DMS114 treated with DMSO at 0.1 percent for 48 hours (cell line): ENCODE data around the gene ZNF783.
"Not testable (repeated sequence)": the region's sequence is repeated elsewhere in the genome, so short reads cannot be mapped to it uniquely, and the experiment has no call there.

Source experiments
- DNase-seq: peaks from one replicate; lab custom pipeline; 2025; ENCODE audit not compliant: unreplicated experiment; lab: John Stamatoyannopoulos, UW

Gene ZNF783

GRCh38 chr7:149239345-149240143, 22.5 kb upstream of the ZNF783 start, which contains the start of gene ZNF212:
Gene ZNF212, plus strand, starts transcription at chr7:149239651. Its CDS starts 128 bp downstream, at chr7:149239779.
- peak; percentile 82 for DNase-seq

GRCh38 chr7:149240637-149241036, 21.4 kb upstream of the ZNF783 start:
- DNase-seq = no peak

- DNase-seq = no peak
Observed at GRCh38 chr7:149241696-149242095, 20.3 kb upstream of the ZNF783 start.

- DNase-seq = no peak
Observed at GRCh38 chr7:149245244-149245643, 16.8 kb upstream of the ZNF783 start.

DNA sequence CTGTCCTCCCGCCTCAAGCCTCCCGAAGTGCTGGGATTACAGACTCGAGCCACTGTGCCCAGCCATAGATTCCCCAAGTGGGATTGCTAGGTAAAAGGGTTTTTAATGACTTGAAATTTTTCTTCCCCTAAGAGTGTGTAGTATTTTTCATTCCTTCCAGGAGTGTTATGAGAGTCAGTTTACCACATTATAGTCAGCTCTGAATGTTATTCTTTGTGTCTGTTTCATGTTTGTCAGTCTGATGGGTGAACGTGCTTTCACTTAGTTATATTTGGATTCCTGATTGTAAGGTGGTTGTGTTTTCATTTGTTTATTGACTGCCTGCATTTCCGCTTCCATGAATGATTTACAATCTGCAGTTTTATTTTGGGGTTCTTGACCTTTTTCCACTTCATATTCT, 16.3 kb upstream of the ZNF783 start:
- DNase-seq = no peak

- DNase-seq = no peak
Observed at GRCh38 chr7:149248777-149249176, 13.2 kb upstream of the ZNF783 start.

GRCh38 chr7:149250151-149250550, 11.8 kb upstream of the ZNF783 start:
- DNase-seq = not testable (repeated sequence)

- not testable (repeated sequence) for DNase-seq
Observed at GRCh38 chr7:149251518-149251917, 10.5 kb upstream of the ZNF783 start.

DNA sequence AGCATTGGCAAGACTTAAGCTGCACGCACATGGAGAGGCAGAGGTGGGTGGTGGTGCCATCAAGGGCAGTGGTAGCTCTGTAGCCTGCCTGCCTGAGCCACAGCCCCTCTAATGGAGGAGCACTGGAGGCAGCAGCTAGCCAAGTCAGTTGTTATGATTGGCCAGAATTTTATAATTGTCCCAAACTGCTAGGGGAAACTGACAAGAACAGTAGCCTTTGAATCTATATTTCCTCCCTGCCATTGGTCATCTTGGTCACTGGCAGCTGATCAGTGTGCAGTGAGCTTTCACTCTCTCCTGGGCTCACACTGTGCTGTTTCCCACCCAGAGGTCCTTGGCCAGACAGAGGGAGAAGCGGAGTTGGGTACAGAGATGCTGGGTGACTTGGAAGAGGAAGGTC, 9.6 kb upstream of the ZNF783 start:
- no peak for DNase-seq

- DNase-seq = no peak
Observed at GRCh38 chr7:149253665-149254064, 8.3 kb upstream of the ZNF783 start.

GRCh38 chr7:149254181-149254858, 7.7 kb upstream of the ZNF783 start:
- DNase-seq = no peak

- DNase-seq = no peak
Observed at GRCh38 chr7:149255174-149255573, 6.8 kb upstream of the ZNF783 start.

DNA sequence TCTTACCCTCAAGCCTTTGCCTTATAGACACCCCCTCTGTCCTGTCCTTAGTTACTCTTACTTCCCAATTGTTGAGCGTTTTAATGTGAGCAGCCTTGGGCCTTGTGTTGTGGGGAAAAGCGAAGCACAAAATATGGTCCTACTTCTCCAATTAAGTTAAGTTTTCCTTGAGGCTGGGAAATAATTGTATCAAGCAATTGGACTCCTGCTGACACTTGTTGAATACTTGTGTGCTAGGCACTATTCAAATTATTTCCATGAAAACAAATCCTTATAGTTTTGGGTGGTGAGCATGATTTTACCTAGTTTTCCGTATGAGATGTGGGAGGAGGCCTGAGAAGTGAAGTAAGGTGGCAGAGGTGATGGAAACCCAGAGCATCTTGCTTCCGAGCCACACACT, 5.4 kb upstream of the ZNF783 start:
- DNase-seq = no peak

DNA sequence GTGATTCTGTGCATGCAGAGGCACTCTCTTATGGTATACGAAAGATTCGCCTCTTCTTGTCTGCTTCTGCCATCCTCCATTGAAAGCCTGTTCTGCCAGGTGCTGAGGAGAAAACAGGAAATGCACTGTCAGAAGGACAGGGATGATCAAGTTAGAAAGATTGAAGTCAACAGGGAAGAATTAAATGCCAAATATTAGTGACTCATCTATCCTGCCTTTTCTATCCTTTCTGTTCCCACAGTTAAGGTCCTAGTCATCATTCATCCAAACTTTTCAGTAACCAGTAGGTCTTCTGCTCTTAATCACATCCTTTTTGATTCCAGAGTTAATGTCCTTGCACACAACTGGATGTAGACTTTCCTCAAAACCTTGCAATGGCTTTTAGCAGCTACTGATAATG, 4.8 kb upstream of the ZNF783 start:
- DNase-seq = no peak

GRCh38 chr7:149261316-149261828, 624 bp upstream of the ZNF783 start:
- DNase-seq = no peak

DNA sequence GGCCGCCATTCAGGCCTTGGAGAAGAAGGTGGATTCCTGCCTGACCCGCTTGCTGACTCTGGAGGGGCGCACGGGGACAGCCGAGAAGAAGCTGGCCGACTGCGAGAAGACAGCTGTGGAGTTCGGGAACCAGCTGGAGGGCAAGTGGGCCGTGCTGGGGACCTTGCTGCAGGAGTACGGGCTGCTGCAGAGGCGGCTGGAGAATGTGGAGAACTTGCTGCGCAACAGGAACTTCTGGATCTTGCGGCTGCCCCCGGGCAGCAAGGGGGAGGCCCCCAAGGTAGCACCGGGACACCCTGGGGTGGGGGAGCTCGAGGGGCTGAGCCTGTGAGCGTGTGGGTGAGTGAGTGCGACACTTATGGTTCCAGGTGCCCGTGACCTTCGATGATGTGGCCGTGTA, 4.5 kb downstream of the ZNF783 start:
- no peak for DNase-seq

GRCh38 chr7:149267733-149268132, 5.7 kb downstream of the ZNF783 start:
- DNase-seq = no peak

DNA sequence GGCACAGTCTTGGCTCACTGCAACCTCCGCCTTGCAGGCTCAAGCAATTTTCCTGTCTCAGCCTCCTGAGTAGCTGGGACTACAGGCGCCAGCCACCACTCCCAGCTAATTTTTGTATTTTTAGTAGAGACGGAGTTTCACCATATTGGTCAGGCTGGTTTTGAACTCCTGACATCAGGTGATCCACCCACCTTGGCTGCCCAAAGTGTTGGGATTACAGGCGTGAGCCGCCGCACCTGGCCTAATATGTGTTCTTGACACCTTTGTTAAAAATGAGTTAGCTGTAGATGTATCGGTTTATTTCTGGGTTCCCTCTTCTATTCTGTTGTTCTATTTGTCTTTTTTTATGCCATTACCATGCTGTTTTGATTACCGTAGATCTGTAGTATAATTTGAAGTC, 12.4 kb downstream of the ZNF783 start:
- not testable (repeated sequence) for DNase-seq

GRCh38 chr7:149277871-149278270, 15.9 kb downstream of the ZNF783 start:
- no peak for DNase-seq

- no peak for DNase-seq
Observed at GRCh38 chr7:149278396-149278795, 16.4 kb downstream of the ZNF783 start.

DNA sequence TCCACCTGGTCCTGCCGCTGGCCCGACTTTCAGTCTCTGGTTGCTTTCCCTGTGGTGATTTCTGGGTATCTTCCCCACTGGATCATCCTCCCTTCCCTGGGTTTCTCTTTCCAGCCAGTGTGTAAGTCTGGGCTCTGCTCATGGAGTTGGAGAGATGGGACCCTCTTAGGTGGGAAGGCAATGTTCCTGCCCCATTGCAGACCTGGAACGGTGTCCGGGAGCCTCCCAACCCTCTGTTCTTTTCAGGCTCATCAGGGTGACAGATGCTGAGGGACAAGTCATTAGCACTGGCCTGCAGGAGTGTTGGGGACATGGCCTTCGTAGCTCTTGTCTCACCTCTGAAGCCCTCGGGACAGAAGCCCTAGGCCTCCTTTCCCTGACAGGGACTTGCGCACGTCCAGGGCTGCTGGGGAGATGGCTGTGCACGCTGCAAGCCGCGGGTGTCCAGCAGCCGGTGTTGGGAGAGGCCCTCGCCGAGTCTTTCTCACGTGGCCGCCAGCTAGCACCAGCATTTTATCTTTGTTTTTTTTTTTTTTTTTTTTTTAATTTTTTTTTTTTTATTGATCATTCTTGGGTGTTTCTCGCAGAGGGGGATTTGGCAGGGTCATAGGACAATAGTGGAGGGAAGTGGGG, 17.2 kb downstream of the ZNF783 start:
- DNase-seq = no peak

DNA sequence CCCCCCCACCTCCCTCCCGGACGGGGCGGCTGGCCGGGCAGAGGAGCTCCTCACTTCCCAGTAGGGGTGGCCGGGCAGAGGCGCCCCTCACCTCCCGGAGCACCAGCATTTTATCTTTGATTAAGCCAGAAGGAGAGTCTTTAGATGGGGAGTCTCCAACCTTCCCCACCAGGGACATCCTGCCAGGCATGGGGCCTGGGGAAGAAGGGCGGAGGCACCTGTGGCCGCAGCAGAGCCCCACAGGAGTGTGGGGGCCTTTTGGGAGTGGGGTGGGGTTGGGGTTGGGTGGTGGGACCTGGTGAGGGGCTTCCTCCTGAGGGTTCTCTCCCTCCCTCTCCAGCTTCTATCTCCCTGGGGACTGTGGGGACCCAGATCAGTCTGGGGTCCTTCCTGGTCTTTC, 18.2 kb downstream of the ZNF783 start:
- no peak for DNase-seq
